Lower leg skin (tissue), 3 donors: ENCODE measurements around the gene HIRA.

Experiments used
- CTCF ChIP-seq, 3 donors: fragments of 450-650 bp; IDR thresholded peaks; one replicate each; pipeline ENCODE4 v1.5.1; 2016; ENCODE audit warnings: antibody characterized with exemption in 3 of 3, mild to moderate bottlenecking in 3 of 3, moderate library complexity in 2 of 3
- POLR2A ChIP-seq, 2 donors: fragments of 450-650 bp; IDR thresholded peaks; one replicate each; pipeline ENCODE4 v1.6.1; 2016 to 2017; ENCODE audit warnings: antibody characterized with exemption in 2 of 2, mild to moderate bottlenecking in 1 of 2, moderate library complexity in 1 of 2

GRCh38 chr22:19478901-19479354, 47.4 kb upstream of the HIRA start, which contains the start of gene UFD1:
- TF ChIP-seq CTCF (IDR thresholded peaks at IDR 0.05), result no peak
- no peak for TF ChIP-seq POLR2A (IDR thresholded peaks at IDR 0.05)
